Spleen (tissue), 7 donors: ENCODE measurements around the gene TMEM120B.

Experiments
- CTCF ChIP-seq, 11 experiments: fragments of 200-600 bp in 7 of 11; fragments of 450-650 bp in 4 of 11; sonication (generic) in 4 of 11; IDR thresholded peaks in 8 of 11; conservative IDR thresholded peaks in 3 of 11; 1 replicate in 7 of 11; 2 replicates in 4 of 11; pipeline versions ENCODE4 v1.4.0 to v1.8.0; 2016 to 2021; ENCODE audit warnings: antibody characterized with exemption in 11 of 11, inconsistent platforms in 4 of 11, mild to moderate bottlenecking in 1 of 11
- POLR2A ChIP-seq, 3 donors: fragments of 450-650 bp; IDR thresholded peaks; one replicate each; pipeline ENCODE4 v1.5.1; 2017; ENCODE audit warnings: antibody characterized with exemption in 3 of 3, mild to moderate bottlenecking in 1 of 3
- POLR2AphosphoS5 ChIP-seq, 3 donors: sonication (generic); formaldehyde crosslinking; IDR thresholded peaks; one replicate each; pipeline ENCODE4 v1.5.1; 2017; ENCODE audit warnings: antibody characterized with exemption in 3 of 3
- donor health status: DM: no; HTN: no; CAD: no; lungs with moderate emphysema.
- donor health status: DM: no; HTN: no; CAD: no.
- donor health status: DM: no; HTN: no; CAD: no.

GRCh38 chr12:121753844-121754264, 41.3 kb downstream of the TMEM120B start:
- TF ChIP-seq CTCF (IDR thresholded peaks at IDR 0.05 in 8 of 11, conservative IDR thresholded peaks at IDR 0.05 in 3 of 11) (no peak), POLR2AphosphoS5 (IDR thresholded peaks at IDR 0.05) (peak; percentile 37 to 63 (median 40)), POLR2A (IDR thresholded peaks at IDR 0.05) (no peak)
